Natural killer cell (primary cell): Measurements from ENCODE around the gene GRM8. TPM values are rescaled to one million over a fixed set of nuclear protein-coding genes. Genes with fewer than 3 reads are reported as not detected.

Source experiments
- ATAC-seq, 3 donors: fragments of 150-1000 bp in 2 of 3; fragments of 200-7000 bp in 1 of 3; cut with Tn5 transposase; 1 replicate in 1 of 3; 2 replicates in 2 of 3; pipeline ENCODE4 v1.10.0; 2021; ENCODE audit warnings: mild to moderate bottlenecking in 2 of 3, moderate library complexity in 2 of 3
- DNase-seq, 2 donors: peaks; one replicate each; pipeline versions ENCODE4 v3.0.0 to v3.0.0-alpha.2; 2013 to 2021; ENCODE audit warnings: mixed read lengths in 1 of 2
- H3K27ac ChIP-seq: one replicate; pipeline ENCODE4 v1.5.1; 2013; ENCODE audit warnings: mild to moderate bottlenecking, low read length
- H3K27me3 ChIP-seq: one replicate; pipeline ENCODE4 v1.6.1; 2013; ENCODE audit warnings: low read length; ENCODE audit not compliant: control insufficient read depth, insufficient read depth
- H3K36me3 ChIP-seq: one replicate; pipeline ENCODE4 v1.6.1; 2013; ENCODE audit warnings: low read length; ENCODE audit not compliant: control insufficient read depth, insufficient read depth
- H3K4me1 ChIP-seq: one replicate; pipeline ENCODE4 v1.6.1; 2013; ENCODE audit warnings: low read length; ENCODE audit not compliant: control insufficient read depth, insufficient read depth
- H3K4me3 ChIP-seq: one replicate; pipeline ENCODE4 v1.5.1; 2013; ENCODE audit warnings: low read length
- H3K9me3 ChIP-seq: one replicate; pipeline ENCODE4 v1.6.1; 2013; ENCODE audit warnings: low read length; ENCODE audit not compliant: control insufficient read depth, insufficient read depth
- H3K27ac Mint-ChIP-seq, 2 donors: one replicate each; pipeline ENCODE4 v1.8.0; 2022; ENCODE audit warnings: mild to moderate bottlenecking in 2 of 2, mixed read lengths in 2 of 2, moderate library complexity in 1 of 2
- H3K27me3 Mint-ChIP-seq, 2 donors: one replicate each; pipeline ENCODE4 v1.8.0; 2022; ENCODE audit warnings: low read depth in 2 of 2, mixed read lengths in 2 of 2
- H3K36me3 Mint-ChIP-seq: one replicate; pipeline ENCODE4 v1.8.0; 2022; ENCODE audit warnings: mixed read lengths
- H3K4me1 Mint-ChIP-seq, 2 donors: one replicate each; pipeline ENCODE4 v1.8.0; 2022; ENCODE audit warnings: mixed read lengths in 2 of 2
- H3K4me3 Mint-ChIP-seq: one replicate; pipeline ENCODE4 v1.8.0; 2022; ENCODE audit warnings: mild to moderate bottlenecking, moderate library complexity, mixed read lengths
- H3K9me3 Mint-ChIP-seq, 2 donors: one replicate each; pipeline ENCODE4 v1.8.0; 2022; ENCODE audit warnings: mixed read lengths in 2 of 2
- WGBS: methylation state at CpG from one replicate; pipeline ENCODE4 v1.1.7; 2013; ENCODE audit warnings: missing lambda C conversion rate; ENCODE audit not compliant: insufficient coverage; 5-methylcytosine and 5-hydroxymethylcytosine counted together
- intact Hi-C: fragments of 100-400 bp; cut with micrococcal nuclease; formaldehyde crosslinking; loops from one replicate; pipeline ENCODE4 v1.14.2; 2022
- total RNA-seq, 4 donors: library from RNA; stranded (reverse); fragments of 120-200 nt in 1 of 4; gene quantifications; one replicate each; pipeline versions ENCODE4 v1.2.3 to v1.2.4, GENCODE V29; 2013 to 2022
- TF ChIP-seq, protein P1 (sequence below): fragments of 200-600 bp; IDR thresholded peaks from one replicate; pipeline ENCODE4 v1.8.0; 2022; ENCODE audit warnings: antibody characterized with exemption

GRM8 gene
- total RNA-seq, 3 donors from 2014 or later (not counting 1 experiment from before 2014, with no cell fraction given): not detected

DNA sequence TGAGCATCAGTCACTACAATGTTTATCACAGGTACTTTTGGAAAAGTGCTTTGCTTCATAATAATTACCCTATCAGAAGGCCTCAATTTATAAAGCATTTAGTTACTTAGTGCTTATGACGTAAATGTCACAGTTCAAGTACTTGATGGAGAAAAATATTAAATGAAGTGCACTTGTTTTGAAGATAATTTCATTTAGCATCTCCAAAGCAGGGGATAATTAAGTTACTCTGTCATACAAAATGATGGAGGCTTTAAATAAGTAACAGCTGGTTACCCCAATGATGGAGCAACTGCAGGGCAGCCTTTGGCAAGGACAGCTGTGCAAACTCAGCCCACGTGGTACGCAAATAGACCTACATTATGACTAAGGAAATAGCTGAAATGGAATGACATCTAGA lies 768.8 kb downstream of the GRM8 start:
- no peak overlapping the region for H3K4me3 Mint-ChIP-seq
- no peak overlapping the region for H3K27ac Mint-ChIP-seq
- no peak for ATAC-seq
- TF ChIP-seq, protein P1, sequence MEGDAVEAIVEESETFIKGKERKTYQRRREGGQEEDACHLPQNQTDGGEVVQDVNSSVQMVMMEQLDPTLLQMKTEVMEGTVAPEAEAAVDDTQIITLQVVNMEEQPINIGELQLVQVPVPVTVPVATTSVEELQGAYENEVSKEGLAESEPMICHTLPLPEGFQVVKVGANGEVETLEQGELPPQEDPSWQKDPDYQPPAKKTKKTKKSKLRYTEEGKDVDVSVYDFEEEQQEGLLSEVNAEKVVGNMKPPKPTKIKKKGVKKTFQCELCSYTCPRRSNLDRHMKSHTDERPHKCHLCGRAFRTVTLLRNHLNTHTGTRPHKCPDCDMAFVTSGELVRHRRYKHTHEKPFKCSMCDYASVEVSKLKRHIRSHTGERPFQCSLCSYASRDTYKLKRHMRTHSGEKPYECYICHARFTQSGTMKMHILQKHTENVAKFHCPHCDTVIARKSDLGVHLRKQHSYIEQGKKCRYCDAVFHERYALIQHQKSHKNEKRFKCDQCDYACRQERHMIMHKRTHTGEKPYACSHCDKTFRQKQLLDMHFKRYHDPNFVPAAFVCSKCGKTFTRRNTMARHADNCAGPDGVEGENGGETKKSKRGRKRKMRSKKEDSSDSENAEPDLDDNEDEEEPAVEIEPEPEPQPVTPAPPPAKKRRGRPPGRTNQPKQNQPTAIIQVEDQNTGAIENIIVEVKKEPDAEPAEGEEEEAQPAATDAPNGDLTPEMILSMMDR: no peak
- WGBS: 79% methylated on average over 3 of the region's 3 CpGs
- no peaks in the 10 kb centered on the region for H3K36me3 ChIP-seq
- H3K4me1 Mint-ChIP-seq: no peaks in the 10 kb centered on the region
- peaks cover 2% of the 10 kb centered on the region for H3K9me3 ChIP-seq
- DNase-seq: no peak
- H3K27ac ChIP-seq: no peak overlapping the region
- no peaks in the 10 kb centered on the region for H3K36me3 Mint-ChIP-seq
- no peaks in the 10 kb centered on the region for H3K4me1 ChIP-seq
- peaks cover 12 to 13% of the 10 kb centered on the region in 2 donors for H3K9me3 Mint-ChIP-seq
- intact Hi-C loops: no loop called here
- H3K27me3 ChIP-seq: no peaks in the 10 kb centered on the region
- no peaks in the 10 kb centered on the region for H3K27me3 Mint-ChIP-seq
- H3K4me3 ChIP-seq: no peak overlapping the region

DNA sequence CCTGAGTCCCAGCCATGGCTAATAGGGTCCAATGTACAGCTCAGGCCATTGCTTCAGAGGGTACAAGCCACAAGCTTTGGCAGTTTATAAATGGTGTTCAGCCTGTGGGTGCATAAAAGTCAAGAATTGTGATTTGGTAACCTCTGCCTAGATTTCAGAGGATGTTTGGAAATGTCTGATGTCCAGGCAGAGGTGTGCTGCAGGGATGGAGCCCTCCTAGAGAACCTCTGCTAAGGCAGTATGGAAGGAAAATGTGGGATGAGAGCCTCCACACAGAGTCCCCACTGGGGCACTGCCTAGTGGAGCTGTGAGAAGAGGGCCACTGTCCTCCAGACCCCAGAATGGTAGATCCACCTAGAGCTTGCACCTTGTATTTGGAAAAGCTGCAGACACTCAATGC lies 779.9 kb downstream of the GRM8 start:
- Mint-ChIP-seq H3K36me3 (no peaks in the 10 kb centered on the region), H3K4me1 (no peaks in the 10 kb centered on the region), H3K27me3 (no peaks in the 10 kb centered on the region), H3K27ac (no peak overlapping the region), H3K4me3 (no peak overlapping the region), H3K9me3 (peaks cover 10 to 22% of the 10 kb centered on the region in 2 donors)
- ATAC-seq: no peak
- intact Hi-C loops: no loop called here
- H3K27me3 ChIP-seq: no peaks in the 10 kb centered on the region
- no peak for DNase-seq
- H3K9me3 ChIP-seq: peaks cover 13% of the 10 kb centered on the region
- no peak overlapping the region for H3K4me3 ChIP-seq
- no peaks in the 10 kb centered on the region for H3K4me1 ChIP-seq
- TF ChIP-seq, protein P1: no peak
- H3K27ac ChIP-seq: no peak overlapping the region
- H3K36me3 ChIP-seq: no peaks in the 10 kb centered on the region

DNA sequence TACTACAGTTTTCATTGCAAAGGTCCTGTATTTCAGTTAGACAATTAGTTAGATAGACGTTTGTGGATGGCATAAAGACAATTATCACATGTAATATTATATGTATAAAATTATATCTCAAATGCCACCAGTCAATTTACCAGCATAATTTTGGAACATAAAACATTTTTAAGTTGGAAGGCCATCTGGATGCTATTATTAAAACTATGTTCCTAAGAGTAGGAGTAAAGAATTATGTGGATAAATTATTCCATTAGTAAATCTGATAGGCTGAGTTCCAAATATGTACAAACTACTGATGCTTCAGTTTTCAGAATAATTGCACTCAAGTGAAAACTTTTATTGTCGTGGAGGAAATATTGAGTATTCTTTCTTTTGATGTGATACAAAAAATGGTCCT lies 790.3 kb downstream of the GRM8 start:
- no CpG with 5 or more reads among the region's 2 CpGs for WGBS
- no peak overlapping the region for H3K27ac Mint-ChIP-seq
- no peaks in the 10 kb centered on the region for H3K36me3 Mint-ChIP-seq
- Histone ChIP-seq H3K27ac (no peak overlapping the region), H3K9me3 (no peaks in the 10 kb centered on the region), H3K4me1 (no peaks in the 10 kb centered on the region), H3K27me3 (no peaks in the 10 kb centered on the region), H3K4me3 (no peak overlapping the region), H3K36me3 (no peaks in the 10 kb centered on the region)
- no peaks in the 10 kb centered on the region for H3K27me3 Mint-ChIP-seq
- ATAC-seq (no peak), DNase-seq (no peak)
- no peaks in the 10 kb centered on the region for H3K4me1 Mint-ChIP-seq
- TF ChIP-seq, protein P1: no peak
- no peak overlapping the region for H3K4me3 Mint-ChIP-seq
- intact Hi-C loops: no loop called here
- H3K9me3 Mint-ChIP-seq: peaks cover 14 to 16% of the 10 kb centered on the region in 2 donors

DNA sequence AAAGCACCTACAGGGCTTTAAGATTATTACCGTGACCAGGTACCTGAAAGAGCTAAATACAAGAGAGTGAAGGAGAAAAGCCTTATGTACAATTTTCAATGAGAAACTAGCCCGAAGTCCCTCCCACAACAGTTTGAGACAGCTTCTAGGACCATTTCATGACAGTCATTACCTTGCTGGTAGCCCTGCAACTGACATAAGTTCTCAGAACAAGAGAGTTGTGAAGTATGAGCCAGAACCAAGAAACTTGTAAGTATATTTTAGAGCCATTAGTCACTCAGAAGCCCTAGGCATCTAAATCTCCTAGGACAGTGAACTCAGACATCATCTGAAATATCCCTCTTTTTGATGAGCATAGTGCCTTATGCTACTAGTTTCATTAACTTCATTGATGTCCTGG lies 792.1 kb downstream of the GRM8 start:
- WGBS: 79% methylated on average over 2 of the region's 2 CpGs
- no peak overlapping the region for H3K4me3 Mint-ChIP-seq
- peaks cover 14 to 17% of the 10 kb centered on the region in 2 donors for H3K9me3 Mint-ChIP-seq
- no peaks in the 10 kb centered on the region for H3K4me1 ChIP-seq
- no peaks in the 10 kb centered on the region for H3K4me1 Mint-ChIP-seq
- TF ChIP-seq, protein P1: no peak
- intact Hi-C loops: no loop called here
- DNase-seq (no peak), ATAC-seq (no peak)
- H3K27me3 ChIP-seq: no peaks in the 10 kb centered on the region
- H3K36me3 Mint-ChIP-seq: no peaks in the 10 kb centered on the region
- no peak overlapping the region for H3K27ac Mint-ChIP-seq
- H3K27ac ChIP-seq: no peak overlapping the region
- H3K36me3 ChIP-seq: no peaks in the 10 kb centered on the region
- no peak overlapping the region for H3K4me3 ChIP-seq
- H3K9me3 ChIP-seq: no peaks in the 10 kb centered on the region
- no peaks in the 10 kb centered on the region for H3K27me3 Mint-ChIP-seq
